H9 (cell line): ENCODE data around the gene IZUMO4. TPM values are rescaled to one million over a fixed set of nuclear protein-coding genes. Genes with fewer than 3 reads are reported as not detected.
"Not testable (repeated sequence)": the region's sequence is repeated elsewhere in the genome, so short reads cannot be mapped to it uniquely, and the experiment has no call there.

Source experiments
- DNase-seq: peaks from one replicate; pipeline ENCODE4 v3.0.0-alpha.2; 2017
- H2AFZ ChIP-seq: one replicate; pipeline ENCODE4 v1.6.1; 2013; ENCODE audit warnings: mild to moderate bottlenecking, low read length, control low read depth, moderate library complexity
- H2AK5ac ChIP-seq: 2 replicates; pipeline ENCODE4 v1.6.1; 2013; ENCODE audit warnings: low read length, control low read depth, mixed read lengths; ENCODE audit not compliant: insufficient read length
- H2BK120ac ChIP-seq: one replicate; pipeline ENCODE4 v1.6.1; 2013; ENCODE audit warnings: low read depth, mild to moderate bottlenecking, low read length, control low read depth, inconsistent platforms; ENCODE audit not compliant: poor library complexity, severe bottlenecking
- H2BK12ac ChIP-seq: 2 replicates; pipeline ENCODE4 v1.6.1; 2013; ENCODE audit warnings: low read length, control low read depth, mixed read lengths, low read depth; ENCODE audit not compliant: insufficient read length
- H2BK15ac ChIP-seq: 2 replicates; pipeline ENCODE4 v1.6.1; 2013; ENCODE audit warnings: low read depth, low read length, control low read depth
- H2BK20ac ChIP-seq: one replicate; pipeline ENCODE4 v1.6.1; 2013; ENCODE audit warnings: low read depth, mild to moderate bottlenecking, low read length, control low read depth, inconsistent platforms; ENCODE audit not compliant: poor library complexity, severe bottlenecking
- H2BK5ac ChIP-seq: 2 replicates; pipeline ENCODE4 v1.6.1; 2013; ENCODE audit warnings: low read length, control low read depth, mixed read lengths; ENCODE audit not compliant: insufficient read length
- H3K14ac ChIP-seq: 2 replicates; pipeline ENCODE4 v1.6.1; 2013; ENCODE audit warnings: low read length, control low read depth; ENCODE audit not compliant: insufficient read depth
- H3K18ac ChIP-seq: 2 replicates; pipeline ENCODE4 v1.6.1; 2013; ENCODE audit warnings: low read depth, mild to moderate bottlenecking, mixed read lengths, low read length, control low read depth; ENCODE audit not compliant: insufficient read length
- H3K23ac ChIP-seq: 2 replicates; pipeline ENCODE4 v1.6.1; 2013; ENCODE audit warnings: low read length, control low read depth, mixed read lengths, low read depth; ENCODE audit not compliant: insufficient read length
- H3K23me2 ChIP-seq: 2 replicates; pipeline ENCODE4 v1.6.1; 2013; ENCODE audit warnings: low read depth, mild to moderate bottlenecking, mixed read lengths, low read length, control low read depth; ENCODE audit not compliant: insufficient read length, poor library complexity, severe bottlenecking
- H3K27ac ChIP-seq: 2 replicates; pipeline ENCODE4 v1.5.1; 2013; ENCODE audit warnings: low read length, control low read depth, mixed read lengths, low read depth; ENCODE audit not compliant: insufficient read length
- H3K27me3 ChIP-seq: 2 replicates; pipeline ENCODE4 v1.6.1; 2013; ENCODE audit warnings: low read length, control low read depth, inconsistent platforms; ENCODE audit not compliant: insufficient read depth
- H3K4ac ChIP-seq: 2 replicates; pipeline ENCODE4 v1.6.1; 2013; ENCODE audit warnings: low read depth, mild to moderate bottlenecking, control low read depth, inconsistent platforms, low read length, moderate library complexity
- H3K4me1 ChIP-seq: 2 replicates; pipeline ENCODE4 v1.6.1; 2013; ENCODE audit warnings: low read length, control low read depth, inconsistent platforms; ENCODE audit not compliant: insufficient read depth
- H3K4me2 ChIP-seq: 2 replicates; pipeline ENCODE4 v1.6.1; 2013; ENCODE audit warnings: low read length, control low read depth, mixed read lengths; ENCODE audit not compliant: insufficient read length, insufficient read depth
- H3K56ac ChIP-seq: 2 replicates; pipeline ENCODE4 v1.6.1; 2013; ENCODE audit warnings: low read depth, mild to moderate bottlenecking, mixed read lengths, low read length, control low read depth; ENCODE audit not compliant: insufficient read length
- H3K79me1 ChIP-seq: 2 replicates; pipeline ENCODE4 v1.6.1; 2013; ENCODE audit warnings: low read depth, mild to moderate bottlenecking, moderate library complexity, low read length, control low read depth, inconsistent platforms; ENCODE audit not compliant: insufficient read depth, poor library complexity, severe bottlenecking
- H3K79me2 ChIP-seq: 2 replicates; pipeline ENCODE4 v1.6.1; 2013; ENCODE audit warnings: low read length, control low read depth, inconsistent platforms; ENCODE audit not compliant: insufficient read depth
- H3K9ac ChIP-seq: 2 replicates; pipeline ENCODE4 v1.6.1; 2013; ENCODE audit warnings: low read length, control low read depth, mixed read lengths; ENCODE audit not compliant: insufficient read length; ENCODE audit errors: extremely low read depth
- H3K9me3 ChIP-seq: one replicate; pipeline ENCODE4 v1.6.1; 2013; ENCODE audit warnings: low read depth, low read length, inconsistent platforms; ENCODE audit not compliant: control insufficient read depth
- H3T11ph ChIP-seq: one replicate; pipeline ENCODE4 v1.6.1; 2013; ENCODE audit warnings: mild to moderate bottlenecking, low read length, control low read depth, inconsistent platforms
- H4K20me1 ChIP-seq: one replicate; pipeline ENCODE4 v1.6.1; 2013; ENCODE audit not compliant: control insufficient read depth, insufficient read length, insufficient read depth
- H4K5ac ChIP-seq: 2 replicates; pipeline ENCODE4 v1.6.1; 2013; ENCODE audit warnings: low read depth, mild to moderate bottlenecking, mixed read lengths, low read length, control low read depth; ENCODE audit not compliant: insufficient read length
- H4K8ac ChIP-seq: replicated peaks from 2 replicates; pipeline ENCODE4 v1.6.1; 2013; ENCODE audit warnings: low read length, control low read depth, mixed read lengths, low read depth; ENCODE audit not compliant: insufficient read length
- H4K91ac ChIP-seq: 2 replicates; pipeline ENCODE4 v1.6.1; 2013; ENCODE audit warnings: low read depth, mild to moderate bottlenecking, moderate library complexity, mixed read lengths, low read length, control low read depth; ENCODE audit not compliant: insufficient read length
- H3K27ac Mint-ChIP-seq, 3 experiments: 2 replicates in 2 of 3; 3 replicates in 1 of 3; pipeline ENCODE4 v1.8.0; 2020 to 2021; ENCODE audit warnings: mixed read lengths in 3 of 3, mild to moderate bottlenecking in 1 of 3, moderate library complexity in 1 of 3
- H3K27me3 Mint-ChIP-seq: 2 replicates; pipeline ENCODE4 v1.8.0; 2021; ENCODE audit warnings: low read depth, mild to moderate bottlenecking, moderate library complexity, mixed read lengths
- H3K36me3 Mint-ChIP-seq, 3 experiments: 2 replicates in 2 of 3; 3 replicates in 1 of 3; pipeline ENCODE4 v1.8.0; 2020 to 2021; ENCODE audit warnings: low read depth in 3 of 3, mixed read lengths in 3 of 3; ENCODE audit not compliant: insufficient read depth in 1 of 3
- H3K4me1 Mint-ChIP-seq, 2 experiments: 2 replicates each; pipeline ENCODE4 v1.8.0; 2020; ENCODE audit warnings: mixed read lengths in 2 of 2
- H3K4me3 Mint-ChIP-seq, 2 experiments: 2 replicates in 1 of 2; 3 replicates in 1 of 2; pipeline ENCODE4 v1.8.0; 2020 to 2021; ENCODE audit warnings: mild to moderate bottlenecking in 2 of 2, mixed read lengths in 2 of 2, moderate library complexity in 1 of 2
- H3K9me3 Mint-ChIP-seq, 2 experiments: 2 replicates in 1 of 2; 3 replicates in 1 of 2; pipeline ENCODE4 v1.8.0; 2020; ENCODE audit warnings: mild to moderate bottlenecking in 2 of 2, mixed read lengths in 2 of 2, moderate library complexity in 1 of 2
- WGBS: extraction: QIAGEN DNeasy Blood & Tissue Kit; methylation state at CpG from one replicate; pipeline ENCODE4 v1.1.7; 2013; ENCODE audit warnings: missing lambda C conversion rate, low lambda C conversion rate, mixed read lengths; ENCODE audit not compliant: insufficient read length; ENCODE audit errors: extremely low coverage; 5-methylcytosine and 5-hydroxymethylcytosine counted together
- total RNA-seq: library from RNA; stranded (reverse); gene quantifications from 2 replicates; pipeline ENCODE4 v1.2.1, GENCODE V29; 2021
- TF ChIP-seq, protein P1 (sequence below): fragments of 200-600 bp; sonication (generic); conservative IDR thresholded peaks from 3 replicates; pipeline ENCODE4 v1.8.0; 2021; ENCODE audit warnings: antibody characterized with exemption, mild to moderate bottlenecking

IZUMO4 gene
- total RNA-seq, 1 experiment from 2014 or later: 2.1 TPM

DNA sequence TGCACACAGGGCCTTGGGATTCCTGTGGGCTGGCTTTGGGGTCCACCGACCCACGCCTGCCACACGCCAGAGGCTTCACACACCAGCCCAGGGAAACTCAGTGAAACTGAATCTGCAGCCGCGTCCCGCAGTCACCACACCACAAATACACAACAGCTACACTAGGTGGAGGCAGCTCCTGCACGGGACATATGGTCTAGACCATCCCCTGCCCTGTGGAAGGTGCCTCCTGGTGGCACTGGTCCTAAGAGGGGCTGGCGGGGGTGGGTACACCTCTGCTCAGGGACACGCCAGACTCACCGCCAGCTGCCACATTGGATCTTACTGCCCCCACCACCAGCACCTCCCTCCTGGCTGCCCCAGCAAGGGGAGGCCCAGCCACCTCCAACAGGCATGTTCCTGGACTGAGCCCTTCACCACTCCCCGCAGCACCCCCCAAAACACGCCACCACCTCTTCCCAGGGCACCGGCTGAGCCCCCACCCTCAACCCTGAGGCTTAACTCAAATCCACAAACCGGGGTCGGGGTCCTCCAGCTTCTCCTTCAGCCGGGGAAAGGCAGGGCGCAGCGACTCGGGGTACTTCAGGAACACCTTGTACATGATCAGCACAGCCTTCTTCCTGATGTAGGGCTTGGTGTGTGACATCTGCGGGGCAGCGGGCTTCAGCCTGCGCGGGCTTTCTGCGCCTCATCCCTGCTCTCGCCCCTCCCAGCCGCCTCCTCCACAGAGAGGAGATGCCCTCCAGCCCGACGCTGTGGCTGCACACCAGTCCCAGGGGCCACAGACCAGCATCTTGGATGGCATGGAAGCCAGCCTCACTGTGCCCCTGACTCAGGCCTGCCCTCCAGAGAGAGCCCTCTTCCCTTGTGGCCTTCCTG lies 33.4 kb downstream of the IZUMO4 start:
- Histone ChIP-seq H2BK12ac (no peak overlapping the region), H3K4me2 (no peak overlapping the region), H3K27me3 (no peaks in the 10 kb centered on the region), H2BK20ac (no peak overlapping the region), H3T11ph (no peak overlapping the region), H3K23ac (no peak overlapping the region), H3K9me3 (no peaks in the 10 kb centered on the region), H3K14ac (no peak overlapping the region), H2AFZ (no peak overlapping the region), H3K79me2 (no peaks in the 10 kb centered on the region), H4K5ac (no peak overlapping the region), H2BK15ac (no peak overlapping the region), H2AK5ac (no peak overlapping the region), H3K18ac (no peak overlapping the region), H3K4ac (no peak overlapping the region), H3K27ac (no peak overlapping the region), H3K79me1 (no peaks in the 10 kb centered on the region), H3K23me2 (no peaks in the 10 kb centered on the region), H2BK5ac (no peak overlapping the region), H3K4me1 (no peaks in the 10 kb centered on the region), H2BK120ac (no peak overlapping the region), H3K9ac (no peak overlapping the region), H4K8ac (no peak overlapping the region), H4K91ac (no peak overlapping the region), H3K56ac (no peak overlapping the region), H4K20me1 (no peaks in the 10 kb centered on the region)
- Mint-ChIP-seq H3K4me1 (no peaks in the 10 kb centered on the region), H3K9me3 (no peaks in the 10 kb centered on the region), H3K27ac (no peak overlapping the region), H3K4me3 (no peak overlapping the region), H3K27me3 (no peaks in the 10 kb centered on the region), H3K36me3 (peaks cover 23 to 63% (median 60%) of the 10 kb centered on the region in 3 experiments; a peak in 6 of 7 replicates)
- TF ChIP-seq, protein P1, sequence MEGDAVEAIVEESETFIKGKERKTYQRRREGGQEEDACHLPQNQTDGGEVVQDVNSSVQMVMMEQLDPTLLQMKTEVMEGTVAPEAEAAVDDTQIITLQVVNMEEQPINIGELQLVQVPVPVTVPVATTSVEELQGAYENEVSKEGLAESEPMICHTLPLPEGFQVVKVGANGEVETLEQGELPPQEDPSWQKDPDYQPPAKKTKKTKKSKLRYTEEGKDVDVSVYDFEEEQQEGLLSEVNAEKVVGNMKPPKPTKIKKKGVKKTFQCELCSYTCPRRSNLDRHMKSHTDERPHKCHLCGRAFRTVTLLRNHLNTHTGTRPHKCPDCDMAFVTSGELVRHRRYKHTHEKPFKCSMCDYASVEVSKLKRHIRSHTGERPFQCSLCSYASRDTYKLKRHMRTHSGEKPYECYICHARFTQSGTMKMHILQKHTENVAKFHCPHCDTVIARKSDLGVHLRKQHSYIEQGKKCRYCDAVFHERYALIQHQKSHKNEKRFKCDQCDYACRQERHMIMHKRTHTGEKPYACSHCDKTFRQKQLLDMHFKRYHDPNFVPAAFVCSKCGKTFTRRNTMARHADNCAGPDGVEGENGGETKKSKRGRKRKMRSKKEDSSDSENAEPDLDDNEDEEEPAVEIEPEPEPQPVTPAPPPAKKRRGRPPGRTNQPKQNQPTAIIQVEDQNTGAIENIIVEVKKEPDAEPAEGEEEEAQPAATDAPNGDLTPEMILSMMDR: no peak
- no peak for DNase-seq
- WGBS: no CpG with 5 or more reads among the region's 28 CpGs

DNA sequence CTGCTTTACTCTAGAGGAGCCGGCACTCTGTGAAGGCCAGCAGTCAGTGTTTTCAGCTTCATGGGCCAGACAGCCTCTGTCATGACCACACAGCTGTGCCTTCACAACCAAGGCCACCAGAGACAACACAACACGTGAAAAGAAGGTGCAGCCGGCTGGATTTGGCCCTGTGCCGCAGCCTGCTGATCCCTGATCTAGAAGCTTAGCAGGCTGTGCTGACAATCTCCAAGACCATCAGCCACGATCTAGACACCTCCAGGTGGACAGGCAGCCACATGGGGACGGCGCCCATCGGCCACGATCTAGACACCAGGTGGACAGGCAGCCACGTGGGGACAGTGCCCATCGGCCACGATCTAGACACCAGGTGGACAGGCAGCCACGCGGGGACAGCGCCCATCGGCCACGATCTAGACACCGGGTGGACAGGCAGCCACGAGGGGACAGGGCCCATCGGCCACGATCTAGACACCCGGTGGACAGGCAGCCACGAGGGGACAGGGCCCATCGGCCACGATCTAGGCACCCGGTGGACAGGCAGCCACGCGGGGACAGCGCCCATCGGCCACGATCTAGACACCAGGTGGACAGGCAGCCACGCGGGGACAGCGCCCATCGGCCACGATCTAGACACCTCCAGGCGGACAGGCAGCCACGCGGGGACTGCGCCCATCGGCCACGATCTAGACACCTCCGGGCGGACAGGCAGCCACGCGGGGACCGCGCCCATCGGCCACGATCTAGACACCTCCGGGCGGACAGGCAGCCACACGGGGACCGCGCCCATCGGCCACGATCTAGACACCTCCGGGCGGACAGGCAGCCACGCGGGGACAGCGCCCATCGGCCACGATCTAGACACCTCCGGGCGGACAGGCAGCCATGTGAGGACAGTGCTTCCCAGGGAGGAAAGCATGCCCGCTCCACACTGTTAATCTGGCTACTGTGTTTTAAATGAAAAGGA lies 34.6 kb downstream of the IZUMO4 start:
- H4K8ac ChIP-seq, H3T11ph ChIP-seq, H3K9me3 ChIP-seq, H3K4me3 Mint-ChIP-seq, H4K5ac ChIP-seq, H3K14ac ChIP-seq, H3K9me3 Mint-ChIP-seq, H2AFZ ChIP-seq, H4K91ac ChIP-seq, H3K27ac Mint-ChIP-seq, H3K79me2 ChIP-seq, H3K4ac ChIP-seq, H3K79me1 ChIP-seq, H4K20me1 ChIP-seq, H3K9ac ChIP-seq, H3K4me2 ChIP-seq, H2BK12ac ChIP-seq, H2BK15ac ChIP-seq, H2BK20ac ChIP-seq, H3K23ac ChIP-seq, H2AK5ac ChIP-seq, H3K27ac ChIP-seq, H3K4me1 ChIP-seq, H3K56ac ChIP-seq, H3K4me1 Mint-ChIP-seq, H2BK120ac ChIP-seq, H2BK5ac ChIP-seq, H3K27me3 ChIP-seq, DNase-seq, H3K18ac ChIP-seq, H3K27me3 Mint-ChIP-seq, H3K23me2 ChIP-seq: not testable (repeated sequence)
- H3K36me3 Mint-ChIP-seq: peaks cover 22 to 61% (median 58%) of the 10 kb centered on the region in 3 experiments; a peak in 6 of 7 replicates
- WGBS: no CpG with 5 or more reads among the region's 67 CpGs
